GM19351 (cell line): ENCODE data around the gene CBLN4.

Experiments used
- ATAC-seq: cut with Tn5 transposase; IDR thresholded peaks from one replicate; pipeline ENCODE4 v1.9.1; 2021; ENCODE audit warnings: mild to moderate bottlenecking, moderate library complexity; ENCODE audit not compliant: unreplicated experiment

The CBLN4 gene

DNA sequence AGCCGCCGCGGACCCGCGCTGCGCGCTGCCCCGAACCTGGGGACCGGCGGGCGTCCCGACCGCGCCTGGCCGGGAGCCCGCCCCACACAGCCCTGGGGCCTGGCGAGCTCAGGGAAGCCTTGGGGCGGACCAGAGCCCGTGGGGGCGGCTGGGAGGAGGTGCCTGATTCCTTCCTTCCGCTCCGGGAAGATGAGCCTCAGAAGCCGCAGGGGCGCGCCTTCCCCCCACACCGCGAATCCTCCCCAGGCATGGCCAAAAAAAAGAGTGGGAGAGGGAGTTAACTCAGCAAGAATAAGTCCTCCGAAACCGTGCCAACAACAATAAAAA is at the start of gene CBLN4:
TSS of gene CBLN4 (minus strand) at position 131 of the 327 bp plus-strand sequence. CDS start 1,348 bp downstream, outside the sequence.
- ATAC-seq: no peak

DNA sequence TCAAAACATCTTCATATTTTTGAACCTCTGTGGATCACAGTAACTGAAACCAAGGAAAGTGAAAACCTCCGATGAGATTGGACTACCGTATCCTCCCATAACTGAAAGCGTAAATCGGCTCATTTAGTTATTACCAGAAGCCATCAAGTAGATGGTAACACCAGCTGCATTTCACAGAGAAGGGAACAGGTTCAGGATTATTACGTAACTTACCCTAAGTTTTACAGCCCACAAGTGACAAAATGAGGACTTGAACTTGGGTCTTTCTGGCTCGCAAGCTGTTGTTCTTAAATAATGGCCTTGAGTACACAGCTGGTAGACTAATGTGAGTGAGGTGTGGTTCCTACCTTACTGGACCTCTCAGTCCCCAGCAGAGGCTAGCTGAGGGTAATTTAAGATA is 37.9 kb upstream of the CBLN4 start:
- ATAC-seq: no peak

DNA sequence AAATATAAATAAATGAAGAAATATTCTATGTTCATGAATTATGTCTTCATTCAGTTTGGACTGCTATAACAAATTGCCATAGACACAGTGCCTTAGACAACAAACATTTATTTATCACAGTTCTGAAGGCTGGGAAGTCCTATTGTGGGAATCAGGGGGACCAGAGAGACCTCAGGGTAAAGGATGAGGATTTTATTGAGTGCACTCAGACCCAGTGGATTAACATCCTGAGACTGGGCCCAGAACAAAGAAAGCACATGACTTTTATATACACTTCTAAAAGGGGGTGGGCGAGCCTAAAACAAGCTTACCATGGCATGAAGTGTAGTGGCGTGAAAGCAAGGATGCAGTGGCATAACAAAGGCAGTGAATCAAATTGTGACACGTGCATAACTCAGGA is 26.9 kb upstream of the CBLN4 start:
- ATAC-seq: no peak

GRCh38 chr20:56018716-56019115 is 13.4 kb upstream of the CBLN4 start:
- ATAC-seq: no peak

- no peak for ATAC-seq
These were observed 12.9 kb upstream of the CBLN4 start for GRCh38 chr20:56018194-56018593.

DNA sequence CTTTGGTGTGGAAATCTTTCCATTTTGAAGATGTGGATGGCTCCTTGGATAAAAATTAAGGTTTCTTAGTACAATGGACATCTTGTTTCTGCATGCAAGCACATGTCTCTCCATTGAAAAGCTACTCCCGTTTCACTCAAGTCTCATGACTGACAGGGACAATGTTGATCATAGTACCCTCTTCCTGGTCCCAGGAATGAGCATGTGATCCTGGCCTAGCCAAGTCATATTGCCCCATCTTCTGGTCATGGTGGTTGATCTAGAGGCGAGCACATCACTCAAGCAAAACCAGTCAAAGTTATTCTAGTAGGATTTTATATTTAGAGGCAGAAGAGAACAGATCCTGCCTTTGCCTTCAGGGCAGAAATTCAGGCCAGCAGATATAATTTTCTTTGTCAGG is 12.2 kb upstream of the CBLN4 start:
- no peak for ATAC-seq

- ATAC-seq: no peak
These were observed 9.7 kb upstream of the CBLN4 start for GRCh38 chr20:56014998-56015397.

GRCh38 chr20:56014151-56014550 is 8.8 kb upstream of the CBLN4 start:
- ATAC-seq: no peak

- no peak for ATAC-seq
These were observed 519 bp downstream of the CBLN4 start for GRCh38 chr20:56004611-56005388.

DNA sequence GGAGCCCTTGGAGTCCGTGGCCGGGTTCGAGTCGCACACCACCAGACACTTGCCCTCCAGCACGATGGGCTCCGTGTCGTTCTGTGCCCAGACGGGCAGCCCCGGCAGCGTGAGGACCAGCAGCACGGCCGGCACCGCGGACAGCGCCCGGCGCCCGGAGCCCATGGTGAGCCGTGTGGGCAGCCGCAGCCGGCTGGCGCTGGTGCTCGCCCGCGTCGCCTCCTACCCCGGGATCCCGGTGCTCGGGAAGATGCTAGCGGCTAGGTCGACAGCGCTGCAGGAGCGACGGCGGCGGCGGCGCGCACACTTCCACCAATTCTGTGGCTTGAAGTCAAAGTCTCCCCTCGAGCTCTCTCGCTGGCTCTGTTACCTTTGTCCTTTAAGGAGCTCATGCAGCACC is 1.3 kb downstream of the CBLN4 start:
- no peak for ATAC-seq

DNA sequence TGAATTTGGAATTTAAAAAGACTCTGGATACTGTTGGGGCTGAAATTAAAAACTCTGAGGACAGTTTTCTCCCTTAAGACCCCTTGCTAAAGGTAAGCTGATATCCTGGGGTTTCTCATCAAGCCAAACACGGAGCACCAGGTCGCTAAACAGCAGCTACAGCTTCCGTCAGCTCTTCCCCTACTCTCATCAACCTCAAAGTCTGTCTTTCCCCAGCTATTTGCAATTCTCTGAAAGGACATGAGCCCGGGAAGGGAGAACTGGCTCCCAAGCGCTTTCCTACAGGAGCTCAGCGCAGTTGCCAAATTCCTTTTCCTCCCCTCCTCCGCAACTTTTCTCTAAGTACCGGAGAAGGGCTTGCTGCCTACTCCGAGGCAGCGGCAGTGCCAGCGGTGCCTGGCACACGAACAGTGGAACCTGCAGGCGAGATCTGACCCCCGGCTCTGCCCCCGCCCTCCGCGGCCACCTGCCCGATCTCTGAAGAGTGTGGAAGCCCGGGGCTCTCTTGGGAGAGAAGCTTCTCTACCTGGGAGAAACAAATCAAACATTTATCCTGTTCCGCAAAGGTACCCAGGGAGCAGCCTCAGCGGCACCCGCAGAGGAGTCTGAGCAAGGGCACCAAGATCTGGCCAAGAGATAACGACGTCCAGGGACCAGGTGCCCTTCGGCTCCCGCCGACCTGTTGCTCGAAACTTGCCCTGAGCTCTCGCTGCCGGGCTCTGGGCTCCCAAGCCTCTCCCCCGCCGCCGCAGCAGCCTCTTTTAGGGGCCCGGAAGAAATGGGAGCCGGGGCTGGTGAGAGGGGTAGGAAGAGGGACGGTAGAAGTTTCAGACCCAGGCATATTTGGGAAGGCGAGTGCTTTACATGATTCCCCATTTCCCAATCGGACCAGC is 2.2 kb downstream of the CBLN4 start:
- ATAC-seq: no peak

- no peak for ATAC-seq
These were observed 3.4 kb downstream of the CBLN4 start for GRCh38 chr20:56001890-56002289.

DNA sequence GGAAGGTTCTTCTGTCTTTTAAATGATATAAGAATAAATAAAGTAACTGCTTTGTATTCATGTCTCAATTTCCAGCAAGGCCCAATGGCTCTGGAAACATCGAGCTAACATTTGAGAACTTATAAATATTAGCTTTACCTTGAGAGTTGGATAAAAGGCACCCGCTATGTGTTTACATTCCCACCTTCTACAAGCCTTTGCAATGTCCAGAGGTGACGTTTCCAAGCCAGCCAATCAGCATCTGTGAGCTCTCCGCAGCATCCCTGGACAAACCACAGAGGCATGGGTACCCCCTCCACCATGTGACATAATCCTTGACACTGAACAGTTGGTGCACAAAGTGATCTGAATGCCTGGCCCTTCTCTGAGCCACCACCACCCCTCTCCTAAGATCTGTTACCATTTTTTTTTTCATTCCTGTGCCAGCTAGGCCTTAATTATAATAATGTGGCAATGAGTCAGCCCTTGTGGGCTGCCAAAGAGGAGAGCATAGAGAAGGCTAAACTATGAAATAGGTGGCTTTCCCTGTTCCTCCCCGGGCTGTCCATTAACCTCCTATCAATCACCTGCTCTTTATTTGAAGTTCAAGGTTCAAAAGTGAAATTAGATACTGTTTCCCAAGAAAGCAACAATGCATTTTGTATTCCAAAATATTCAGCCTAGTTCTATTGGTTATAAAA is 4.1 kb downstream of the CBLN4 start:
- ATAC-seq: no peak

DNA sequence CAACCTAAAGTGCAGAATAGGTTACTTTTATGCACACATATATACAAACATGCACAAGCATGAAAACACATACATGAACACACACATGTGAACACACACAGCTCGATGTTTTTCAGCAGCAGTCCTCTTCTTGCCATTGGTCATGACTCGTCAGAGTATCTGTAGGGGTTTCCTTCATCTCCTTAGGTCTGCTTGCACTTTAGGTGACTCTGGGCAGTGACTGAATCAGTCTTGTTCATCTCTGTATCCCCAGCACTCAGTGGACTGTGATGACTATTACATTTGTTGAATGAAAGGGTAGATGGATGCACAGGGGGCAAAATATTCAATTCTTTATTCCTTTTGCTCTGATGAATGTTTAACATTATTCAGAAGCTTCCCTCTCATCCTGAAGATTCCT is 26.8 kb downstream of the CBLN4 start:
- no peak for ATAC-seq

- ATAC-seq: no peak
These were observed 27.4 kb downstream of the CBLN4 start for GRCh38 chr20:55977690-55978459.

DNA sequence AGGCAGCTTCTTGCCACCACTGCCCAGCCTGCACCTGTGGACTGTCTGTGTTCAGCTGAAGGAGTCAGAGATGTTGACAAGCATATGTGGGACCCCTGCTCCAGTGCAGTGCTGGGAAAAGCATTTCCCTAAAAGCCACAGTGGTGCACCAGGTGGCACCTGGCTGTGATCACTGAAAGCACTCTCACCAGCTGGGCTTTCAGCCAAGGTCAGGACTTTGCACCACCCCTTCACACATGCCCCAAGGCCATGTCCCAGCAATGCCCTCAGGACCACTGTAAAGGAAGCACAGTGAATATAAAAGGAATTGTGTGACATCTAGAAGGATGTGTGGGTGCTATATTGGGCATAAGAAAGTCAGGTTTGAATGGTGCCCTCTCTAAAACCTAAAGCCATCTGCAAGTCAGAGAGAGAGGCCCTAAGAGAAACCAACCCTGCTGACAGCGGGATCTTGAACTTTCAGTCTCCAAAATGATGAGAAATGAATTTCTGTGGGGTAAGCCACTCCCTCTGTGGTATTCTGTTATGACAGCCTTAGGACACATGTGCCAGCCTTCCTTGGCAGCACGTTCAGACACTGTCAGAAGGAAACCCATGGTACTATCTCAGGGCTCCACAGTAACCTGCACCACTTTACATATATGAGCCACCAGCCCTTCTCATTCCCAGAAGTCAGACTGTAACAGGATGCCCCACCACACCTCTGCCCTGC is 30.7 kb downstream of the CBLN4 start:
- ATAC-seq: no peak

DNA sequence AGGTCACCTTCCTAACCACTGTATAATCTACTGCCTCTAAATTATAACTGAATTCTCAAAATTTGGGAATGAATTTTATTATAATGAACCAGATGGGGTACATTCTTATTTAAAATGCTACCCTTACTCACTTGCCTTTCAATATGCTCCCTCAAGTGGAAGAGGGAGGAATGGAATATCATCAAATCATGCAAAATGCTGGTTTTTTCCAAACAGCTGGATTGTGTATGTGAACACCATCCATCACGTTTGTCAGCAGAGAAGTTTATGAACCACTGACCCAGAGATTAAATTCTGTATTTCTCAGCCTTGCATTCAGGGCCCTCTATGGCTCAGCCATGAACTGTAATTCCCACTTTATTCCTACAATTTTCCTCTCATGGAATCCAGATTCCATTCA is 40.5 kb downstream of the CBLN4 start:
- ATAC-seq: no peak

DNA sequence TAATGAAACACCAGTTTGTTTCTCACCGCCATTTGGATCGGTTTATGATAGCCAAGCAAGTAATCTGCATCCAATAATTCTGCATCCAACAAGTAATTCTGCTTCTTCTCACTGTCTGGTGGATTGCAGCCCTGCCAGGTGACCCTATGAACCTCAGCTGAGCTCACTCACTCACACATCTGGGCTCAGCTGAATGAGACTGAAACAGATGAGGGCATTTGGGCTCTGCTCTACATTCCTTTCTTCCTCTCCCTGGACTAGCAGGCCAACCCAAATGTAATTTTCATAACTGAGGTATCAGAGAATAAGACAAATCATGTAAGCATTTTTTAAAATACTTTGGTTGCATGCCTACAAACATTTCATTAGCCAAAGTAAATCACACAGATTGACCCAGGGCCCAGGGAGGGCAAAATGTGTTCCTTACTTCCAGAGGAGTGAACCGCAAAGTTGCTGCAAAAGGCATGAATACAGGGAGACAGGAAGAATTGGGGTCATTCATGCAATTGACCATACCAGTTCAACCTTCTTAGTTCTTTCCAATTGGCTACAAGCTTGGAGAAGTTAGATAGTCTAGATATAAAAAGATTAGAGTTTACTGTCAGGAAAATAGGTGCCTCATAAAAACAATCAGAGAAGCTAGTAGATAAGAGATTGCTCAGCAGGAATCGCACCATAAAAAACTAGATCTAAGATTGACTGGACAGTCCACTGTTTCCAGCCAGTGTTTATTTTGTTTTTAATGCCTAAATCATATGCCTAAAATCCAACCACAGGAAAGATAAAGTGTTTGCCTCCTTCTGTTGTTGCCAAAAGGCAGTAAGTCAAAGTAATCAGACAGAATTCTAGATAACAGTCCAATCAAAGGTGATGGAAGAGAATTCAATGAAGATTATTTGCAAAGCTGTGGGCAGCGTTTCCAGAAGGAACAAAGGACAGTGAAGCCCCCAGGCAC is 43.7 kb downstream of the CBLN4 start:
- ATAC-seq: no peak

DNA sequence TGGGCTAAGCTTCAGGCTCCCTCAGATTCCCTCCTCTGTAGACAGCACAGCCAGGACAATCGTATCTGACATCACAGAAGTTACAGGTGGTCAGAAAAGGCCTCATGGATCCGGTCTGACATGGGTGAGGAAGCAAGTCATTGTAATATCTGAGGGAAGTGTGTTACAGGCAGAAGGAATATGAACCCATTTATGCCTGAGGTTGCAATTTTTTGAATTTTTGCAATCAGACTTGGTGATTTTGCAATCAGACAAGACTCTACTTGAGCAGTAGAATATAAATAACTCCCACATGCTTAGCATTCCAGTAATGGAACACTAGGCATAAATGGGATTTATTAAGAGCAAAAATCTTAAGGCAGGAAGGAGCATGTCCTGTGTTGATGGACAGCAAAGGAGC is 52.1 kb downstream of the CBLN4 start:
- no peak for ATAC-seq
